Endodermal cell (in vitro differentiated cells): ENCODE results near the gene CNPY4. TPM values are rescaled to one million over a fixed set of nuclear protein-coding genes. Genes with fewer than 3 reads are reported as not detected.

Experiments
- DNase-seq: peaks from one replicate; pipeline ENCODE4 v3.0.0-alpha.2; 2017
- H3K27ac ChIP-seq: 2 replicates; pipeline ENCODE4 v1.5.1; 2013; ENCODE audit warnings: mild to moderate bottlenecking, low read depth, low read length, moderate library complexity
- H3K27me3 ChIP-seq: 2 replicates; pipeline ENCODE4 v1.6.1; 2013; ENCODE audit warnings: mild to moderate bottlenecking, low read length, moderate library complexity; ENCODE audit not compliant: insufficient read depth, control insufficient read depth, poor library complexity, severe bottlenecking
- H3K36me3 ChIP-seq: 2 replicates; pipeline ENCODE4 v1.7.0; 2013; ENCODE audit warnings: mild to moderate bottlenecking, low read length, moderate library complexity; ENCODE audit not compliant: control insufficient read depth, insufficient read depth
- H3K4me1 ChIP-seq: one replicate; pipeline ENCODE4 v1.7.0; 2013; ENCODE audit warnings: low read length; ENCODE audit not compliant: control insufficient read depth, insufficient read depth
- H3K4me3 ChIP-seq: 2 replicates; pipeline ENCODE4 v1.5.1; 2013; ENCODE audit warnings: mild to moderate bottlenecking, low read length, moderate library complexity
- H3K9ac ChIP-seq: 2 replicates; pipeline ENCODE4 v1.6.1; 2013; ENCODE audit warnings: mild to moderate bottlenecking, low read length, moderate library complexity; ENCODE audit not compliant: poor library complexity, severe bottlenecking; ENCODE audit errors: extremely low read depth
- H3K9me3 ChIP-seq: 2 replicates; pipeline ENCODE4 v1.6.1; 2013; ENCODE audit warnings: mild to moderate bottlenecking, low read length, moderate library complexity; ENCODE audit not compliant: control insufficient read depth
- H3K27ac Mint-ChIP-seq: 2 replicates; pipeline ENCODE4 v1.8.0; 2020; ENCODE audit warnings: mixed read lengths
- H3K27me3 Mint-ChIP-seq: 2 replicates; pipeline ENCODE4 v1.8.0; 2021; ENCODE audit warnings: mild to moderate bottlenecking, mixed read lengths; ENCODE audit not compliant: insufficient read depth
- H3K36me3 Mint-ChIP-seq: 2 replicates; pipeline ENCODE4 v1.8.0; 2020; ENCODE audit warnings: low read depth, mixed read lengths
- H3K4me1 Mint-ChIP-seq: 2 replicates; pipeline ENCODE4 v1.8.0; 2020; ENCODE audit warnings: mixed read lengths
- H3K4me3 Mint-ChIP-seq: 2 replicates; pipeline ENCODE4 v1.8.0; 2020; ENCODE audit warnings: mild to moderate bottlenecking, moderate library complexity, mixed read lengths
- H3K9me3 Mint-ChIP-seq: 2 replicates; pipeline ENCODE4 v1.8.0; 2020; ENCODE audit warnings: mild to moderate bottlenecking, mixed read lengths
- CTCF ChIP-seq: fragments of 200-600 bp; sonication (generic); conservative IDR thresholded peaks from 2 replicates; pipeline ENCODE4 v1.5.0; 2021; ENCODE audit warnings: antibody characterized with exemption, mild to moderate bottlenecking
- WGBS, 2 experiments: methylation state at CpG; one replicate each; pipeline versions ENCODE4 v1.1.5 to v1.1.7; 2013; ENCODE audit warnings: missing lambda C conversion rate in 2 of 2, mixed read lengths in 1 of 2; ENCODE audit not compliant: insufficient coverage in 1 of 2, insufficient read length in 1 of 2; 5-methylcytosine and 5-hydroxymethylcytosine counted together
- total RNA-seq, 2 donors: library from RNA; stranded (reverse); fragmentation: NEBNext Ultra II Directional in 1 of 2; extraction: Animal tissue kit (Norgen Biotek cat#: 25700) in 1 of 2; gene quantifications; 2 replicates in 1 of 2; 3 replicates in 1 of 2; pipeline ENCODE4 v1.2.1, GENCODE V29; 2021

The CNPY4 gene
- total RNA-seq, 2 donors from 2014 or later, result 16.2 to 19.4 TPM

DNA sequence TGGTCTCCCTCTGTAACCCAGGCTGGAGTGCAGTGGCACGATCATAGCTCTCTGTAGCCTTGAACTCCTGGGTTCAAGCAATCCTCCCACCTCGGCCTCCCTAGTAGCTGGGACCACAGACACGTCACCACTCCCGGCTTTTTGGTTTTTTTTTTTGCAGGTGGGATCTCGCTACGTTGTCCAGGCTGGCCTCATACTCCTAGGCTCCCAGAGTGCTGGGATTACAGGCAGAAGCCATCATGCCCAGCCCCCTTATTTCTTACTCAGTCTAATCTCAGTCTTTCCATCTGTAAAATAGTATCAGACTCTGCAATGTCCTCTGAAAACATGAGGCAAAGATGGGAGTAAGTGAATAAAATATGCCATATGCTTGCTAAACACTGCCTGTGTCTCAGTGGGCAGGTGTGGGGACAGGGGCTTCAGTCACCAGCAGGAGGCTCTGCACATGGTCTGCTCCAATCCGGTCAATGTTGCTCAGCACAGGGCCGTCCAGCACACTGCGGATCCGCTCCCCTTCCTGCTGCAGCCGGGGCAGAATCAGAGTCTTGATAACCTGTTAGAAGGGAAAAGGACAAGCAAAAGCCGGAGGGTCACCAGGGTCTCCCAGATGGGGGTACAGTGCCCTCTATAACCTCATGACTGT, 9.8 kb upstream of the CNPY4 start:
- H3K27ac Mint-ChIP-seq, result no peak overlapping the region

GRCh38 chr7:100111156-100111555, 8.3 kb upstream of the CNPY4 start:
- 96 to 100% methylated on average over 3 to 7 of the region's 7 CpGs for WGBS, 2 experiments

More for the DNA sequence above, 9.8 kb upstream of the CNPY4 start:
- H3K4me1 Mint-ChIP-seq, result no peaks in the 10 kb centered on the region
- Histone ChIP-seq H3K27me3 (no peaks in the 10 kb centered on the region), H3K9ac (no peak overlapping the region), H3K36me3 (peaks cover 65% of the 10 kb centered on the region), H3K4me1 (no peaks in the 10 kb centered on the region), H3K27ac (no peak overlapping the region), H3K4me3 (no peak overlapping the region), H3K9me3 (no peaks in the 10 kb centered on the region)
- DNase-seq, result no peak
- 83 to 87% methylated on average over 7 to 12 of the region's 12 CpGs for WGBS, 2 experiments
- H3K4me3 Mint-ChIP-seq, result no peak overlapping the region
- TF ChIP-seq CTCF, result peak; percentile 54
- no peaks in the 10 kb centered on the region for H3K27me3 Mint-ChIP-seq
- no peaks in the 10 kb centered on the region for H3K9me3 Mint-ChIP-seq
- H3K36me3 Mint-ChIP-seq, result peaks cover 80% of the 10 kb centered on the region

GRCh38 chr7:100111914-100112313, 7.5 kb upstream of the CNPY4 start:
- WGBS, 2 experiments, result 95 to 96% methylated on average over 8 to 13 of the region's 13 CpGs
- Histone ChIP-seq H3K9me3 (no peaks in the 10 kb centered on the region), H3K27ac (no peak overlapping the region), H3K27me3 (no peaks in the 10 kb centered on the region), H3K4me3 (no peak overlapping the region), H3K36me3 (peaks cover 58% of the 10 kb centered on the region), H3K9ac (no peak overlapping the region), H3K4me1 (no peaks in the 10 kb centered on the region)
- no peaks in the 10 kb centered on the region for H3K27me3 Mint-ChIP-seq
- no peaks in the 10 kb centered on the region for H3K4me1 Mint-ChIP-seq
- H3K36me3 Mint-ChIP-seq, result peaks cover 78% of the 10 kb centered on the region
- H3K4me3 Mint-ChIP-seq, result no peak overlapping the region
- H3K9me3 Mint-ChIP-seq, result no peaks in the 10 kb centered on the region
- no peak for DNase-seq
- H3K27ac Mint-ChIP-seq, result peak overlapping the region; percentile 52
- peak; percentile 30 for TF ChIP-seq CTCF

More at GRCh38 chr7:100111156-100111555, 8.3 kb upstream of the CNPY4 start:
- TF ChIP-seq CTCF, result no peak
- Histone ChIP-seq H3K4me3 (no peak overlapping the region), H3K4me1 (no peaks in the 10 kb centered on the region), H3K9ac (no peak overlapping the region), H3K27ac (no peak overlapping the region), H3K36me3 (peaks cover 61% of the 10 kb centered on the region), H3K9me3 (no peaks in the 10 kb centered on the region), H3K27me3 (no peaks in the 10 kb centered on the region)
- DNase-seq, result no peak
- H3K4me3 Mint-ChIP-seq, result no peak overlapping the region
- H3K9me3 Mint-ChIP-seq, result no peaks in the 10 kb centered on the region
- H3K27ac Mint-ChIP-seq, result no peak overlapping the region
- H3K4me1 Mint-ChIP-seq, result no peaks in the 10 kb centered on the region
- peaks cover 78% of the 10 kb centered on the region for H3K36me3 Mint-ChIP-seq
- no peaks in the 10 kb centered on the region for H3K27me3 Mint-ChIP-seq
